22Rv1 (cell line): ENCODE measurements around the gene UNC5C.

ENCODE experiments used
- CTCF ChIP-seq: fragments of 450-650 bp; IDR thresholded peaks from 2 replicates; pipeline ENCODE4 v1.5.1; 2017; ENCODE audit warnings: mild to moderate bottlenecking
- ZFX ChIP-seq: fragments of 450-650 bp; IDR thresholded peaks from 2 replicates; pipeline ENCODE4 v1.6.1; 2017; ENCODE audit warnings: antibody characterized with exemption, borderline replicate concordance

GRCh38 chr4:95528388-95528948, 20.3 kb downstream of the UNC5C start:
- TF ChIP-seq CTCF (no peak), ZFX (no peak)
